ENCODE measurements around the gene PACS2. TPM values are rescaled to one million over a fixed set of nuclear protein-coding genes. Genes with fewer than 3 reads are reported as not detected.

PACS2 gene
- polyA plus RNA-seq, 3 donors = 3.1 to 87.0 (median 3.7) TPM

- peaks cover 21 to 47% of the 10 kb centered on the region in 2 donors for H3K36me3 Mint-ChIP-seq
- 97% methylated on average over 16 of the region's 19 CpGs for WGBS (ENCODE audit: insufficient coverage)
- H3K4me1 ChIP-seq (ENCODE audit: control insufficient read depth in 1 of 2, insufficient read depth in 2 of 2, low read length in 2 of 2) = peaks cover 37 to 50% of the 10 kb centered on the region in 2 donors
- no peaks in the 10 kb centered on the region for H3K27me3 ChIP-seq (ENCODE audit: control insufficient read depth in 2 of 2, insufficient read depth in 2 of 2, low read length in 2 of 2)
- no peaks in the 10 kb centered on the region for H3K27me3 Mint-ChIP-seq (ENCODE audit: low read depth in 3 of 3)
- H4K20me1 ChIP-seq (ENCODE audit: insufficient read depth, low read length) = no peaks in the 10 kb centered on the region
- H3K9me3 Mint-ChIP-seq = no peaks in the 10 kb centered on the region
- peak overlapping the region in 1 of 2 donors; percentile 31 for H3K27ac ChIP-seq (ENCODE audit: low read depth in 1 of 2, low read length in 2 of 2)
- H3K4me2 ChIP-seq (replicated peaks; ENCODE audit: extremely low read depth, low read length, poor library complexity, severe bottlenecking) = no peak overlapping the region
- no peak overlapping the region for H3K9ac ChIP-seq (ENCODE audit: insufficient read depth, low read length, poor library complexity, severe bottlenecking)
- H3K9me3 ChIP-seq (replicated peaks in 1 of 2; ENCODE audit: control insufficient read depth in 1 of 2, insufficient read depth in 1 of 2, low read length in 2 of 2) = no peaks in the 10 kb centered on the region
- H3K4me3 Mint-ChIP-seq = no peak overlapping the region
- no peaks in the 10 kb centered on the region for H3K79me2 ChIP-seq (ENCODE audit: insufficient read depth, low read length)
- H3K4me3 ChIP-seq (replicated peaks in 1 of 3; ENCODE audit: low read depth in 2 of 3, low read length in 3 of 3) = no peak overlapping the region
- intact Hi-C loops (cut with micrococcal nuclease) = loop anchor here in 1 of 2 donors (5.0 kb wide), 1 partner anchor 87 kb away; the partner anchor contains the start of gene CRIP2
- no peak for TF ChIP-seq CTCF (IDR thresholded peaks at IDR 0.05)
- peaks cover 33% of the 10 kb centered on the region for H3K4me1 Mint-ChIP-seq
- no peak overlapping the region for H2AFZ ChIP-seq (ENCODE audit: insufficient read depth, low read depth, low read length, poor library complexity, severe bottlenecking)
- H3K27ac Mint-ChIP-seq = no peak overlapping the region
- peaks cover 28 to 29% of the 10 kb centered on the region in 2 donors for H3K36me3 ChIP-seq (replicated peaks in 1 of 2; ENCODE audit: control insufficient read depth in 1 of 2, insufficient read depth in 2 of 2, low read length in 2 of 2)
- no peak for DNase-seq
These were observed 70.7 kb downstream of the PACS2 start for GRCh38 chr14:105385322-105385637.

GRCh38 chr14:105385698-105386365 is 71.3 kb downstream of the PACS2 start:
- 85% methylated on average over 21 of the region's 22 CpGs for WGBS (ENCODE audit: insufficient coverage)
- peaks cover 42 to 56% of the 10 kb centered on the region in 2 donors for H3K4me1 ChIP-seq (ENCODE audit: control insufficient read depth in 1 of 2, insufficient read depth in 2 of 2, low read length in 2 of 2)
- H3K36me3 ChIP-seq (replicated peaks in 1 of 2; ENCODE audit: control insufficient read depth in 1 of 2, insufficient read depth in 2 of 2, low read length in 2 of 2) = peaks cover 28 to 29% of the 10 kb centered on the region in 2 donors
- H3K4me3 ChIP-seq (replicated peaks in 1 of 3; ENCODE audit: low read depth in 2 of 3, low read length in 3 of 3) = no peak overlapping the region
- H4K20me1 ChIP-seq (ENCODE audit: insufficient read depth, low read length) = no peaks in the 10 kb centered on the region
- Mint-ChIP-seq H3K27me3 (ENCODE audit: low read depth in 3 of 3) (no peaks in the 10 kb centered on the region), H3K9me3 (no peaks in the 10 kb centered on the region), H3K27ac (peak overlapping the region in 3 of 7 donors; percentile 32 to 68 (median 52)), H3K4me1 (peaks cover 38% of the 10 kb centered on the region), H3K36me3 (peaks cover 21 to 47% of the 10 kb centered on the region in 2 donors), H3K4me3 (no peak overlapping the region)
- no peaks in the 10 kb centered on the region for H3K79me2 ChIP-seq (ENCODE audit: insufficient read depth, low read length)
- peak overlapping the region in 1 of 2 donors; percentile 31 for H3K27ac ChIP-seq (ENCODE audit: low read depth in 1 of 2, low read length in 2 of 2)
- peak in 2 of 3 donors; percentile 45 to 47 for DNase-seq
- H3K27me3 ChIP-seq (ENCODE audit: control insufficient read depth in 2 of 2, insufficient read depth in 2 of 2, low read length in 2 of 2) = no peaks in the 10 kb centered on the region
- no peak overlapping the region for H3K4me2 ChIP-seq (replicated peaks; ENCODE audit: extremely low read depth, low read length, poor library complexity, severe bottlenecking)
- H2AFZ ChIP-seq (ENCODE audit: insufficient read depth, low read depth, low read length, poor library complexity, severe bottlenecking) = no peak overlapping the region
- no peaks in the 10 kb centered on the region for H3K9me3 ChIP-seq (replicated peaks in 1 of 2; ENCODE audit: control insufficient read depth in 1 of 2, insufficient read depth in 1 of 2, low read length in 2 of 2)
- TF ChIP-seq CTCF (IDR thresholded peaks at IDR 0.05) = no peak
- H3K9ac ChIP-seq (ENCODE audit: insufficient read depth, low read length, poor library complexity, severe bottlenecking) = no peak overlapping the region
- intact Hi-C loops (cut with micrococcal nuclease) = loop anchor here in 1 of 2 donors (5.0 kb wide), 1 partner anchor 86 kb away; the partner anchor contains the start of gene CRIP2
